Subcutaneous abdominal adipose tissue (tissue), 5 donors: Measurements from ENCODE around the gene UEVLD.

Source experiments
- H3K27ac ChIP-seq: one replicate; pipeline ENCODE4 v1.7.0; 2013; ENCODE audit warnings: low read depth, mild to moderate bottlenecking, inconsistent platforms, low read length, moderate library complexity
- H3K27me3 ChIP-seq, 5 donors: one replicate each; pipeline ENCODE4 v1.7.0; 2013; ENCODE audit warnings: low read length in 5 of 5, inconsistent platforms in 1 of 5; ENCODE audit not compliant: control insufficient read depth in 5 of 5, insufficient read depth in 4 of 5
- H3K36me3 ChIP-seq, 5 donors: one replicate each; pipeline ENCODE4 v1.7.0; 2013; ENCODE audit warnings: low read length in 5 of 5; ENCODE audit not compliant: control insufficient read depth in 5 of 5, insufficient read depth in 5 of 5
- H3K4me1 ChIP-seq, 5 donors: one replicate each; pipeline ENCODE4 v1.7.0; 2013; ENCODE audit warnings: low read length in 5 of 5, mild to moderate bottlenecking in 3 of 5, moderate library complexity in 1 of 5; ENCODE audit not compliant: control insufficient read depth in 5 of 5, insufficient read depth in 5 of 5
- H3K4me3 ChIP-seq, 5 donors: one replicate each; pipeline ENCODE4 v1.7.0; 2013; ENCODE audit warnings: low read length in 5 of 5, low read depth in 1 of 5
- H3K9ac ChIP-seq, 5 donors: one replicate each; pipeline ENCODE4 v1.7.0; 2013; ENCODE audit warnings: low read length in 5 of 5, mild to moderate bottlenecking in 4 of 5, moderate library complexity in 3 of 5
- H3K9me3 ChIP-seq, 5 donors: one replicate each; pipeline ENCODE4 v1.7.0; 2013; ENCODE audit warnings: low read length in 5 of 5; ENCODE audit not compliant: control insufficient read depth in 5 of 5
- donor health status: healthy.
- donor health status: healthy.
- donor health status: healthy.
- donor health status: healthy.
- donor health status: healthy.

The UEVLD gene

DNA sequence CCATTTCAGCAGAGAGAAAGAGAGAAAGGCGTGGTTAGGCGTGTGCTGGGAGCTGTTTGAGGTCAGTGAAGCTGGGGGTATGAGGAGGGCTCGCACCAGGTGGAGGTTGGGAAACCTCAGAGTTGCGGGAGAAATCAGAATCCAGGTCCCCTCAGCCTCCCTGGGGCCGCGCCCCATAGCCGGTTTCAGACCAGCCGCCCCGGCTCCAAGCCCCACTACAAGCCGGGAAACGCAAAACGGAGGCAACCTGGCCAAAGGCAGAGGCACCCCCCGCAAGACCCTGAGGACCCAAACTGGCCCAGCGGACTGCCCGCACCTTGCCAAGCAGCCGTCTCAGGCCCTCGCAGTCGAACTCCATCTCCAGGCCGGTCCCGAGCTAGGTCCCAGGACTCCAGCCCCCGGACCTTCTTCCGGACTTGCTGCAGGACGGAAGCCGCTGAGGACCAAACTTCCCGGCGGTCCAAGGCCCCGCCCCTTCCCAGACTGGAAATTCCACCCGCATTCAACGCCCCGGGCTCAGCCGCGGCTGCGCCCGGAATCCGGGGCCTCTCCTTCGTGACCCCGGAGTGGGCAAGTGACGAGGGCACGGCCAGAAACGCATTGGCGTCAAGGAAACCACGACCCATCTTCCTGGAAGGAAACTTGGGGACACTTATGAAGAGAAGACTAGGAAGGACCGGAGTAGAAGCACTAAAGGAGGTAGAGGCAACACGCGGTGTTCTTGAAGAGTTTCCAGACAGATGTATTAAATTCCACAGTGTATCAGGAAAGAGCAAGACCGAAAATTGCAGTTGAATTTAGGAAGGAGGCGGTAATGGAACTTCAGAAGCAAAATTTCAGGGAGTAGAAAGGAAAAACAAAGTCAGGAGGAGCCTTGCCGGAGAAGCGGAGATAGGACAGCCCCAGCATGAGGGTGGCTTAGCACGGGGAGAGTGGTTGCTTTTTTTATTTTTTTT lies at the start of gene UEVLD:
Gene UEVLD, minus strand, starts transcription at position 438 of the 956 bp plus-strand sequence. Its CDS starts 80 bp downstream, at position 358.
- Histone ChIP-seq H3K27ac (peak within 1 kb of the TSS; percentile 91), H3K36me3 (no peaks in the 10 kb centered on the region), H3K4me1 (peaks cover 2 to 34% (median 27%) of the 10 kb centered on the region in 5 donors), H3K4me3 (peak within 1 kb of the TSS; percentile 89 to 98 (median 95)), H3K27me3 (no peaks in the 10 kb centered on the region), H3K9me3 (no peaks in the 10 kb centered on the region), H3K9ac (peak within 1 kb of the TSS; percentile 76 to 91 (median 87))

DNA sequence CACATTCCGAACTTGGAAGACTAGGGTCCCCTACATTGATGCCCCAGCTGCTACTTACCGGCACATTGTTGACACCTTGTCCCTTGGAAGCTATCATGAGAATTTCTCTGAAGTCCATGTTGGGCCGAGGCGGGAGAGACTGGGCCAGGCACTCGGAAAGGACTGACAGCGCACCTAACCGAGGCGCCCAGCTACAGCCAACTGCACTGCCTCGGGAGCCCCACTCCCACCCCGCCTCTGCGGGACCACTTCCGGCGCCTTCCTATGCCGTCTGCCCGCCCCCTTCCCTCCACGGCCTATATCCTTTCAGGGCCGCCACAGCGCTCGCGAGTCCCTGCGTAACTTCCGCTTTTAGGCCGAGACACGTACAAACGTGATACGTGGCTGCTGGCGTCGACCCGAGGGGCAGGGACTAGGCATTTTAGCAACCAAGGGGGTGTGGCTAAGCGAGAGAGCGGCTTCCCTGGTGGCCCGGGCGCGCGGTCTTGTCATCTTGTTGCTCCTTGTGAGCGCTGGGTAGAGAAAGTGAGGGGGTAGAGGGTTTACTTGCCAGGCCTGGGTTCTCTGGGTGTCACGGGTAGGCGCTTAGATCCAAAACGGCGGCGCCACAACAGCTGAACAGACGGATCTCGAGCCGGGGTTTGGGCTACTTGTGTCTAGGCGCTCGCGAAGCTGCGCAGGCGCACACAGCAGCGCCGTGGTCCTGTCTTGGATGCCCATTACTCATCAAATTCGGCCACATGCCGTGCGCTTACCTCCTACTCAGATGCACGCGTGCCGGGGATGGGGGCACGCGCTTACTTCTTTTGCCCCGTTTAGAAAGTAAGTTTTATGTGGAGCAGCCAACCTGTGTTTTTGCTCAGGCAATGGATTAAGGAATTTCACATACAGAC lies 45.9 kb upstream of the UEVLD start, which contains the start of gene SPTY2D1:
Gene SPTY2D1, minus strand, starts transcription at position 203 of the 893 bp plus-strand sequence. Its CDS starts 85 bp downstream, at position 118.
- H3K9ac ChIP-seq = peak within 1 kb of the TSS; percentile 94 to 99 (median 97)
- H3K4me1 ChIP-seq = peaks cover 5 to 26% (median 21%) of the 10 kb centered on the region in 5 donors
- peak within 1 kb of the TSS; percentile 94 to 99 (median 99) for H3K4me3 ChIP-seq
- no peaks in the 10 kb centered on the region for H3K36me3 ChIP-seq
- H3K9me3 ChIP-seq = peaks cover 0 to 3% (median 0%) of the 10 kb centered on the region in 5 donors
- H3K27ac ChIP-seq = peak within 1 kb of the TSS; percentile 94
- no peaks in the 10 kb centered on the region for H3K27me3 ChIP-seq

- H3K36me3 ChIP-seq = no peaks in the 10 kb centered on the region
- peak overlapping the region; percentile 94 to 99 (median 99) for H3K4me3 ChIP-seq
- no peaks in the 10 kb centered on the region for H3K27me3 ChIP-seq
- H3K9me3 ChIP-seq = no peaks in the 10 kb centered on the region
- peaks cover 5 to 29% (median 28%) of the 10 kb centered on the region in 5 donors for H3K4me1 ChIP-seq
- H3K9ac ChIP-seq = peak overlapping the region; percentile 94 to 99 (median 97)
- peak overlapping the region; percentile 94 for H3K27ac ChIP-seq
These were observed 45.0 kb upstream of the UEVLD start for GRCh38 chr11:18633256-18634139.

DNA sequence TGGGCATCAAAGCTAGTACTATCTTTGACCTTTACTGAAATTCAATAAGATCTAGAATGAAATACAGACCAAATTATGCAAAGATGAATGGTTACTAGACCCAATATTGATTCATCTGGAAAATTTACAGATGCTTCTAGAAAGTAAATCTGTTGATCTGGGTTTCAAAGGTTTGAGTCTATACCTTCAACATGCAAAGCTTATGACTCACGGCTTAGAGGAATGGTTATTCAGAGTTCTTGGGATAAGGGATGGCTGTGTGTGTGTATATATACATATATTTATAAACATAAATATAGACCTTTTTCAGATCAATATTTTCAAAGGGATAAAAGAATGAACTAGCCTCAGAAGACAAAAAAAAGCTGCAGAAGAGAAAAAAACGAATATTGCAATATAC lies 44.3 kb upstream of the UEVLD start:
- Histone ChIP-seq H3K4me1 (peaks cover 5 to 29% (median 28%) of the 10 kb centered on the region in 5 donors), H3K36me3 (no peaks in the 10 kb centered on the region), H3K9me3 (no peaks in the 10 kb centered on the region), H3K9ac (peak overlapping the region in 3 of 5 donors; percentile 97 to 99 (median 98)), H3K27ac (no peak overlapping the region), H3K4me3 (peak overlapping the region; percentile 94 to 99 (median 99)), H3K27me3 (no peaks in the 10 kb centered on the region)

GRCh38 chr11:18624161-18624560 lies 35.6 kb upstream of the UEVLD start:
- H3K36me3 ChIP-seq = no peaks in the 10 kb centered on the region

DNA sequence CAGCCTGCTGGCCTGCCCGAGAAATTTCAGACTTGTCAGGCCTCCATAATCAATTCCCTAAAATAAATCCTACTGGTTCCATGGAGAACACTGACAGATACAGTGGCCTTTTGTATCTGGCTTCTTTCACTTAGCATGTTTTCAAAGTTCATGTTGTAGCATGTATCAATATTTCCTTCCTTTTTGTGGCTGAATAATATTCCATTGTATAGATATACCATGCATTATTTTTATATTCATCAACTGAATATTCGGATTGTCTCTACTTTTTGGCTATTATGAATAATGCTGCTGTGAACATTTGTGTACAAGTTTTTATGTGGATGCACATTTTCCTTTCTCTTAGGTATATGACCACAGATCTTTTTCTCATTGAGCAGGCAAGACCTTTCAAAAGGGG lies 35.2 kb upstream of the UEVLD start:
- H3K4me1 ChIP-seq = peaks cover 1 to 5% (median 5%) of the 10 kb centered on the region in 5 donors
- H3K9me3 ChIP-seq = no peaks in the 10 kb centered on the region
- no peak overlapping the region for H3K4me3 ChIP-seq
- no peaks in the 10 kb centered on the region for H3K36me3 ChIP-seq
- H3K9ac ChIP-seq = no peak overlapping the region
- no peaks in the 10 kb centered on the region for H3K27me3 ChIP-seq
- H3K27ac ChIP-seq = no peak overlapping the region

More at GRCh38 chr11:18624161-18624560, 35.6 kb upstream of the UEVLD start:
- no peak overlapping the region for H3K9ac ChIP-seq
- H3K9me3 ChIP-seq = no peaks in the 10 kb centered on the region
- no peak overlapping the region for H3K4me3 ChIP-seq
- no peak overlapping the region for H3K27ac ChIP-seq
- H3K4me1 ChIP-seq = peaks cover 0 to 5% (median under 1%) of the 10 kb centered on the region in 5 donors
- no peaks in the 10 kb centered on the region for H3K27me3 ChIP-seq

- H3K27ac ChIP-seq = peak overlapping the region; percentile 57
- peaks cover 4 to 14% (median 12%) of the 10 kb centered on the region in 5 donors for H3K4me1 ChIP-seq
- H3K9ac ChIP-seq = peak overlapping the region in 3 of 5 donors; percentile 17 to 60 (median 20)
These were observed 29.9 kb upstream of the UEVLD start for GRCh38 chr11:18618342-18619025.

DNA sequence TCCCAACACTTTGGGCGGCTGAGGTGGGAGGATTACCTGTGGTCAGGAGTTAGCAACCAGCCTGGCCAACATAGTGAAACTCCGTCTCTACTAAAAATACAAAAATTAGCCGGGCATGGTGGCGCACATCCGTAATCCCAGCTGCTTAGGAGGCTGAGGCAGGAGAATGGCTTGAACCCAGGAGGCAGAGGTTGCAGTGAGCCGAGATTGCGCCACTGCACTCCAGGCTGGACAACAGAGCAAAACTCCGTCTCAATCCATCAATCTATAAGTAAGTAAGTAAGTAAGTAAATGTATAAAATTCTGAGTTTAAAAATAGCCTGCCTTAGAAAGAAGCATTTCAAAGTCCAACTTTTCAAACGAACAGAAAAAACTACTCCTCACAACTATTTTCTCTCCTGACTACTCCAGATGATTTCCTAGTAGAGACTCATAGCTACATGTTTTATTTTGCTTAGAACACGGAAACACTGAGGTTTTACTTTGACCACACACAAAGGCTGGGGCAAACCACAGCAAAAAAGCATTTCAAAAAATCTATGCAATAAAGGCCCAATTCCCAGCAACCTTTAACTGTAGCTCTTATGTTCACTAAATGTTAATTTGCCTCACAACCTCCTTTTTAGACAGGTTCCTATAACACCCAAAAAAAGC lies 29.3 kb upstream of the UEVLD start:
- H3K9ac ChIP-seq = peak overlapping the region in 3 of 5 donors; percentile 17 to 60 (median 20)
- H3K4me3 ChIP-seq = no peak overlapping the region
- no peaks in the 10 kb centered on the region for H3K9me3 ChIP-seq
- H3K4me1 ChIP-seq = peaks cover 4 to 14% (median 12%) of the 10 kb centered on the region in 5 donors
- peaks cover 12 to 29% (median 24%) of the 10 kb centered on the region in 5 donors for H3K36me3 ChIP-seq
- H3K27me3 ChIP-seq = no peaks in the 10 kb centered on the region
- peak overlapping the region; percentile 57 for H3K27ac ChIP-seq

More at GRCh38 chr11:18618342-18619025, 29.9 kb upstream of the UEVLD start:
- H3K36me3 ChIP-seq = peaks cover 12 to 29% (median 23%) of the 10 kb centered on the region in 5 donors
- no peaks in the 10 kb centered on the region for H3K9me3 ChIP-seq
- H3K27me3 ChIP-seq = no peaks in the 10 kb centered on the region
- no peak overlapping the region for H3K4me3 ChIP-seq
